HEK293T (cell line): Measurements from ENCODE around the gene MTX1.

Experiments used
- CTCF ChIA-PET: fragments of 350-600 bp; formaldehyde crosslinking; extraction: SDS; loops from one replicate; lab custom pipeline; 2021; ENCODE audit warnings: antibody characterized with exemption, inconsistent platforms; lab: Yijun Ruan, JAX
- POLR2A ChIA-PET: fragments of 350-600 bp; formaldehyde crosslinking; extraction: SDS; loops from one replicate; lab custom pipeline; 2020; ENCODE audit warnings: antibody characterized with exemption, inconsistent platforms; lab: Yijun Ruan, JAX
- DNase-seq: peaks from one replicate; pipeline ENCODE4 v3.0.0; 2012; ENCODE audit warnings: mixed read lengths; ENCODE audit errors: extremely low spot score
- ARNT ChIP-seq: fragments of 450-650 bp; IDR thresholded peaks from 2 replicates; pipeline ENCODE4 v1.6.1; 2017; ENCODE audit warnings: mild to moderate bottlenecking
- BHLHE40 ChIP-seq: fragments of 450-650 bp; IDR thresholded peaks from 2 replicates; pipeline ENCODE4 v1.6.1; 2016; ENCODE audit warnings: mild to moderate bottlenecking, moderate library complexity, borderline replicate concordance
- CTBP1 ChIP-seq: fragments of 450-650 bp; IDR thresholded peaks from 2 replicates; pipeline ENCODE4 v1.6.1; 2016; ENCODE audit warnings: borderline replicate concordance
- ELF4 ChIP-seq: fragments of 450-650 bp; IDR thresholded peaks from 2 replicates; pipeline ENCODE4 v1.6.1; 2017; ENCODE audit warnings: antibody characterized with exemption
- FOXA1 ChIP-seq: fragments of 450-650 bp; IDR thresholded peaks from 2 replicates; pipeline ENCODE4 v1.6.1; 2016; ENCODE audit warnings: mild to moderate bottlenecking
- FOXK2 ChIP-seq: fragments of 450-650 bp; IDR thresholded peaks from 2 replicates; pipeline ENCODE4 v1.6.1; 2016; ENCODE audit warnings: mild to moderate bottlenecking
- FOXM1 ChIP-seq: fragments of 450-650 bp; IDR thresholded peaks from 2 replicates; pipeline ENCODE4 v1.6.1; 2017; ENCODE audit warnings: mild to moderate bottlenecking, borderline replicate concordance
- HDGF ChIP-seq: fragments of 450-650 bp; IDR thresholded peaks from 2 replicates; pipeline ENCODE4 v1.6.1; 2017; ENCODE audit warnings: antibody characterized with exemption, borderline replicate concordance
- L3MBTL2 ChIP-seq: fragments of 450-650 bp; conservative IDR thresholded peaks from 2 replicates; pipeline ENCODE4 v1.6.1; 2016; ENCODE audit warnings: mild to moderate bottlenecking
- LEF1 ChIP-seq: fragments of 450-650 bp; IDR thresholded peaks from 2 replicates; pipeline ENCODE4 v1.6.1; 2017; ENCODE audit warnings: mild to moderate bottlenecking, borderline replicate concordance
- NFRKB ChIP-seq: fragments of 450-650 bp; IDR thresholded peaks from 2 replicates; pipeline ENCODE4 v1.6.1; 2016; ENCODE audit warnings: mild to moderate bottlenecking, moderate library complexity
- SP1 ChIP-seq: fragments of 450-650 bp; IDR thresholded peaks from 2 replicates; pipeline ENCODE4 v1.6.1; 2017
- SUZ12 ChIP-seq: fragments of 450-650 bp; IDR thresholded peaks from 2 replicates; pipeline ENCODE4 v1.6.1; 2016; ENCODE audit warnings: mild to moderate bottlenecking
- TARDBP ChIP-seq: fragments of 450-650 bp; IDR thresholded peaks from 2 replicates; pipeline ENCODE4 v1.6.1; 2016
- TF ChIP-seq, protein P1 (sequence below): fragments of 450-650 bp; IDR thresholded peaks from 2 replicates; pipeline ENCODE4 v1.6.1; 2016

MTX1 gene

DNA sequence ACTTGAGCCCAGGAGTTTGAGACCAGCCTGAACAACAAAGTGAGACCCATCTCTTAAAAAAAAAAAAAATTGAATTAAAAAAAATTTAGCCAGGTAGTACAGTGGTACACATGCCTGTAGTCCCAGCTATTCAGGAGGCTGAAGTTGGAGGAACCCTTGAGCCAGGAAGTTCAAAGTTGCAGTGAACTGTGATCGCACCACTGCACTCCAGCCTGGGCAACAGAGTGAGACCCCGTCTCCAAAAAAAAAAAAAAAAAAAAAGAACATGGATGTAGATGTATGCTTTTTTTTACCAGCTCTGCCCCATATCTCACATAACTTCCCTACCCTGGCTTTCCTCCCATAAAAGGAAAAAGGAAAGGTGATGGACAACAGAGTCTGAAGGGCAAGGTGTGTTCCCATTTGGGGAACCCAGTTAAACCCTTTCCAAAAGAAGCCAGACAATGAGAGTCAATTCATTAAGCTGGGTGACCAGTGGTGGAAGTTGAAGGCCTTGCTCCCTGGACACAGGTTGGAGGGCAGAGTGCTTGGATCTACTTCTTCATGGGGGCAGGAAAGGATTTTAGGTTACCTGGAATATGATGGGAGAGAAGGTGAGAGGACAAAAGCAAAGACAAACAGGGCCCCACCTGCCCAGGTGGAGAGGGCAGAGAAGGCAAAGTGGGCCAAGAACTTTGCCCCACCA is 38.3 kb upstream of the MTX1 start:
- DNase-seq = no peak
- ChIA-PET POLR2A (interaction anchor here (0.6 to 1.4 kb wide), 2 partner anchors 23 to 24 kb away, joined by 3 to 5 read pairs; no protein-coding TSS in a partner anchor), CTCF (interaction anchor here (5.7 kb wide), 1 partner anchor 80 kb away, joined by 52 read pairs; no protein-coding TSS in a partner anchor)
- TF ChIP-seq ARNT = no peak
- TF ChIP-seq BHLHE40 = no peak
- no peak for TF ChIP-seq FOXA1
- no peak for TF ChIP-seq L3MBTL2
- no peak for TF ChIP-seq LEF1

GRCh38 chr1:155170806-155171205 is 37.7 kb upstream of the MTX1 start:
- TF ChIP-seq SUZ12 = no peak
- TF ChIP-seq BHLHE40 = no peak
- no peak for TF ChIP-seq L3MBTL2
- TF ChIP-seq, protein P1, sequence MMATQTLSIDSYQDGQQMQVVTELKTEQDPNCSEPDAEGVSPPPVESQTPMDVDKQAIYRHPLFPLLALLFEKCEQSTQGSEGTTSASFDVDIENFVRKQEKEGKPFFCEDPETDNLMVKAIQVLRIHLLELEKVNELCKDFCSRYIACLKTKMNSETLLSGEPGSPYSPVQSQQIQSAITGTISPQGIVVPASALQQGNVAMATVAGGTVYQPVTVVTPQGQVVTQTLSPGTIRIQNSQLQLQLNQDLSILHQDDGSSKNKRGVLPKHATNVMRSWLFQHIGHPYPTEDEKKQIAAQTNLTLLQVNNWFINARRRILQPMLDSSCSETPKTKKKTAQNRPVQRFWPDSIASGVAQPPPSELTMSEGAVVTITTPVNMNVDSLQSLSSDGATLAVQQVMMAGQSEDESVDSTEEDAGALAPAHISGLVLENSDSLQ = no peak
- no peak for TF ChIP-seq ELF4
- DNase-seq = no peak
- CTCF ChIA-PET = interaction anchor here (5.7 kb wide), 1 partner anchor 81 kb away, joined by 52 read pairs; no protein-coding TSS in a partner anchor
- POLR2A ChIA-PET = interaction anchor here (0.6 to 2.9 kb wide), 2 partner anchors 23 to 34 kb away, joined by 3 to 17 read pairs; partner anchors contain the start of gene SLC50A1

- ChIA-PET CTCF (interaction anchor here (0.8 to 5.7 kb wide), 16 partner anchors 9 to 108 kb away, joined by 3 to 52 read pairs (median 6); partner anchors contain the start of genes MTX1 and THBS3), POLR2A (interaction anchor here (1.0 to 4.5 kb wide), 28 partner anchors 12 to 290 kb away, joined by 3 to 96 read pairs (median 8); partner anchors contain the start of genes ADAM15, CKS1B, DPM3 and EFNA1)
- DNase-seq = no peak
- peak; percentile 13; the same call in 1 of the 2 replicates for TF ChIP-seq L3MBTL2
- TF ChIP-seq NFRKB = no peak
- TF ChIP-seq CTBP1 = no peak
Measured at GRCh38 chr1:155171836-155172731, 36.4 kb upstream of the MTX1 start.

DNA sequence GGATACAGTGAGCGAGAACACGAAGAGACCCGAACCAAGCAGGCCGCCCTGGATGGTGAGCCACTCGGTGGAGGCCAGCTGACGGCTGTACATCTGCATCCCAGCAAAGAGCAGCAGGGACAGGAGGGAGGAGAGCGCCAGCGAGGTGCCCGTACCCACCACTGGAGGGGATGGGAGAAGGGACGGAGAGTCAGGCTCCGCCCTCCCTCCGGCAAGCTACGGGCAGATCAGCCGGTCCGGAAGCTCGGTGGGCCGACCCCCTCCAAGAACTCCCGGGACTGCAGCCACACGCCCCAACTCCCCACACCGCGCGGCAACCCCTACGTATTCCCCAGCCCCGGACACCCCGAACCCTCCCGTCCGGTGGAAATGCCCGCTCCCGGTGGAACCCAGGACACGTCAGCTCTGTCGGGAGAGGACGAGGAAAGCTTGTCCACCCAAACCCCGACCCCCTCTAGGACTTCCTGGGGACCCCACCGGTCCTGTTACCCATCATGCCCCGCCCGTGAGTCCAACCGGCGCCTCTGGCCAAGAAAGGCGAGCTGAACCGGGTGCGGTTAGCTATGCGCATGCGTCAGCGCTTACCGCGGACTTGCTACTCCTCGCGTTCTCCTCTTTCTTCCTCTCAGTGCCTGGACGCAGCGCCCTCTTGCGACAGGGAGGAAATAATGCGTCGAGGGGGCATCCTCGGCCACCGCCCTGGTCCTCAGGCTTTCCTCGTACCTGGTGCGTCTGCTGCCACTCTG is 35.6 kb upstream of the MTX1 start, which contains the start of gene KRTCAP2:
Gene KRTCAP2 (minus strand): TSS at position 573 of the 746 bp plus-strand sequence. CDS start 80 bp downstream, at position 493.
- TF ChIP-seq FOXA1 (no peak), CTBP1 (peak; percentile 57; the same call in 1 of the 2 replicates), HDGF (no peak), L3MBTL2 (0 out of 2 replicates have a peak, but pooled peaks have one; percentile 3)
- ChIA-PET CTCF (interaction anchor here (0.6 to 5.7 kb wide), 35 partner anchors 10 to 216 kb away, joined by 3 to 52 read pairs (median 4); partner anchors contain the start of genes ADAM15, EFNA3, FDPS and MTX1), POLR2A (interaction anchor here (0.6 to 4.5 kb wide), 49 partner anchors 9 to 291 kb away, joined by 3 to 96 read pairs (median 6); partner anchors contain the start of genes ADAM15, CKS1B, DPM3 and EFNA1)
- peak; percentile 99 for DNase-seq

DNA sequence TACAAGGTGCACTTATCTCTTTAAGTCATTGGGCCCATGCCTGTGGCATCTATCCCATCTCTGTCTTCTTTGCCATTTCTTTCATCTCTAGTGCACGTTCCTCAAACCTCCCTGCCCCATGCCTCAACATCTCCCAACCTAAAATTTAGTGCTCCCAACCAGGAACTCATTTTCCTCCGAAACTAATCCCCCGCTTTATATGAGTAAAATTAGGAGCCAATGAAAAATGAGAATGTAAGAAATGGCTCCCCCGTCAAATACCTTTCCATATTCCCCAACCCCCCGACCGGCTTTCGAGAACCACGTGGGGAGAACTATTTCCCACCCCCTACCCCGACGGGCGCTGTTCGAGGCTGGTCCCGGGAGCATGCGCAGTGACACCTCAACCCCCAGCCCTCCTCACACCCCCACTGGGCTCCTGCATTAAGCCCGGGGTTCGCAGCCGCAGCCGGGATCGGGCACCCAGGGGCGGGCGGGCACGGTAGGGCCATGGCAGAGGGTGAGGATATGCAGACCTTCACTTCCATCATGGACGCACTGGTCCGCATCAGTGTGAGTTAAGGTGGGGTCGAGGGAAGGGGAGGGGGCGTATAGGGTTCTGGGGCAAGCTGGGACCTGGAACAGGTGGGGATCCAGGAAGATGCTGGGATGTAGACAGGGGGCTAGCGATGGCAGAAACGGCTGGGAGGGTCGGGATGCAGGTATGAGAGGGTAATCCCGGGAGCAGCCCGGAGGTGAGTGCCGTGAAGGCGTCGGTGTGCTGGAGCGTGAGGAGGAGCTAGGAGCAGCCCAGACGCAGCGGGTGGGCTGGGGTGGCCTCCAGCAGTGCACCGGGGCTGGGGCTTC is 34.8 kb upstream of the MTX1 start, which contains the start of gene TRIM46:
Gene TRIM46 (plus strand): TSS at position 372 of the 846 bp plus-strand sequence. CDS start 118 bp downstream, at position 490.
- TF ChIP-seq L3MBTL2 = peak; percentile 94
- TF ChIP-seq LEF1 = no peak
- DNase-seq = peak; percentile 67
- CTCF ChIA-PET = interaction anchor here (0.7 to 5.7 kb wide), 27 partner anchors 10 to 217 kb away, joined by 3 to 52 read pairs (median 4); partner anchors contain the start of genes ADAM15, FDPS, MTX1 and THBS3
- POLR2A ChIA-PET = interaction anchor here (0.6 to 4.5 kb wide), 44 partner anchors 10 to 292 kb away, joined by 3 to 96 read pairs (median 6); partner anchors contain the start of genes ADAM15, DPM3, EFNA1 and HCN3

DNA sequence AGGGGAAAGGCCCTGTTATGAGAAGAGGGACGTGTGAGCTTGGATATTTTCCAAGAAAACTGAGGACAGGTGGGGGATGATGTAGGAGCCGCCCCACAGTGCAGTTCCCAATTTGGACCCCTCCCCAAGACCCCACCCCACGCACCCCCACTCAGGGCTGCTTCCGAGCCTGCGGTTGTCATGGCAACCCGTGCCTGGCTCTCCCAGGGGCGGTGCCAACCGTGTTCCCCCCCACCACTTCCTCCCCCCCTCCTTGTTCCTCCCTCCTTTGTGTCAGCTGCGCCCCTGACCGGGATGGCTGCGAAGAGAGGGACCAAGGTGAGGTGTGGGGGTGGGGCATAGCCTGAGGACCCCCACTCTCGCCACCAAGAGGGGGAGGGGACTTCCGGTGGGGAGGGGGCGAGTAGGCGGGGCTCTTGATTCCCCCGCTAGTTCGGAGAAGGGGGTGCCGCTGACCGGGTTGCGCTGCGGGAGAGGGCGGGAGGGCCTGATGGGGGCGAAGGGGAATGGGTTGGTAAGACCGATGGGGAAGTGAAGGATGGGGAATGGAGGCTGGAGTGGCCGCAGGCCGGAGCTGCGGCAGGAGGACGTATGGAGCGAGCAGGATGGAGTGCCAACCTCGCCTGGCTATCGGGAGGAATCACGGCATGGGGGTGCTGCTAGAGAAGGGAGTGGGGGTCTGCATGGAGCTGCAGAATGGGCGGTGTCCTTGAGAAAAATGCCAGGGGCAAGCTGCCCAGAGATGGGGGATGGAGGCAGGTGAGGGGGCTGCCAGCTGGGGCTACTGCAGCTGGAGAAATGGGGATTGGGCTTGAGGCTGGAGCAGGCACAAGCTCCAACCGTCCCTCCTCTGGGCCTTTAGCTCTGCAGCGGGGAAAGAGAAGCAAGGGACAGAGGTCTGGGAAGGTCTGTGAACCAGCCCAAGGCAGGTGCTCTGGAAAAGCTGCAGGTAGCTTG is 33.9 kb upstream of the MTX1 start:
- ChIA-PET POLR2A (interaction anchor here (0.6 to 4.5 kb wide), 13 partner anchors 11 to 435 kb away, joined by 3 to 96 read pairs (median 5); partner anchors contain the start of genes ADAM15, DPM3, MTX1 and SLC50A1), CTCF (interaction anchor here (1.0 to 5.7 kb wide), 5 partner anchors 19 to 89 kb away, joined by 4 to 52 read pairs (median 7); no protein-coding TSS in a partner anchor)
- DNase-seq = no peak
- TF ChIP-seq BHLHE40 = no peak
- no peak for TF ChIP-seq SP1
- TF ChIP-seq TARDBP = no peak
- TF ChIP-seq FOXK2 = no peak
- TF ChIP-seq LEF1 = no peak
- TF ChIP-seq ARNT = no peak
- no peak for TF ChIP-seq FOXM1
- no peak for TF ChIP-seq L3MBTL2
- no peak for TF ChIP-seq ELF4
